AG04449 (cell line): ENCODE measurements around the gene SNX30.

ENCODE experiments used
- CTCF ChIA-PET: fragments of 350-600 bp; formaldehyde crosslinking; extraction: SDS; loops from one replicate; lab custom pipeline; 2021; ENCODE audit warnings: antibody characterized with exemption; lab: Yijun Ruan, JAX
- POLR2A ChIA-PET: fragments of 400-600, 350-600 bp; formaldehyde crosslinking; extraction: SDS; loops from one replicate; lab custom pipeline; 2020; ENCODE audit warnings: antibody characterized with exemption, inconsistent platforms; lab: Yijun Ruan, JAX
- DNase-seq: peaks from one replicate; pipeline ENCODE4 v3.0.0-alpha.2; 2010; ENCODE audit warnings: low read depth, low spot score
- H3K4me3 ChIP-seq: 2 replicates; pipeline ENCODE4 v1.5.1; 2011; ENCODE audit warnings: low read depth, mild to moderate bottlenecking, control low read depth, low read length
- CTCF ChIP-seq: IDR thresholded peaks from one replicate; pipeline ENCODE4 v1.5.1; 2011; ENCODE audit warnings: mild to moderate bottlenecking, moderate library complexity, low read length, control low read depth, inconsistent platforms; ENCODE audit not compliant: insufficient read depth; ENCODE audit errors: missing control alignments

SNX30 gene

GRCh38 chr9:112750016-112750763, at the start of gene SNX30:
TSS of gene SNX30 (plus strand) at chr9:112750760. CDS start at chr9:112751002, 242 bp downstream.
- peak; percentile 11 for TF ChIP-seq CTCF
- POLR2A ChIA-PET = interaction anchor here (1.0 kb wide), 2 partner anchors 14 to 33 kb away, joined by 3 read pairs; partner anchors contain the start of gene INIP
- DNase-seq = no peak
- CTCF ChIA-PET = interaction anchor here (0.8 to 1.4 kb wide), 6 partner anchors 12 to 371 kb away, joined by 3 to 4 read pairs (median 3); partner anchors contain the start of gene HSDL2
- H3K4me3 ChIP-seq = peak within 1 kb of the TSS; percentile 76

GRCh38 chr9:112703304-112703703, 47.3 kb upstream of the SNX30 start:
- ChIA-PET CTCF (interaction anchor here (0.9 to 1.5 kb wide), 4 partner anchors 8 to 590 kb away, joined by 3 to 6 read pairs (median 3); partner anchors contain the start of gene INIP), POLR2A (no interaction called here)
- no peak overlapping the region for H3K4me3 ChIP-seq
- no peak for DNase-seq
- no peak for TF ChIP-seq CTCF

- no peak for DNase-seq
- H3K4me3 ChIP-seq = no peak overlapping the region
- POLR2A ChIA-PET = no interaction called here
- CTCF ChIA-PET = interaction anchor here (0.6 to 5.2 kb wide), 22 partner anchors 9 to 946 kb away, joined by 3 to 52 read pairs (median 4); partner anchors contain the start of gene HSDL2
- peak; percentile 44 for TF ChIP-seq CTCF
Observed at GRCh38 chr9:112705768-112706427, 44.7 kb upstream of the SNX30 start.

GRCh38 chr9:112711050-112711689, 39.4 kb upstream of the SNX30 start:
- TF ChIP-seq CTCF = peak; percentile 57
- DNase-seq = no peak
- CTCF ChIA-PET = interaction anchor here (0.7 to 3.8 kb wide), 29 partner anchors 8 to 630 kb away, joined by 3 to 31 read pairs (median 4); no protein-coding TSS in a partner anchor
- no peak overlapping the region for H3K4me3 ChIP-seq
- POLR2A ChIA-PET = no interaction called here

GRCh38 chr9:112712678-112713077, 37.9 kb upstream of the SNX30 start:
- POLR2A ChIA-PET = no interaction called here
- H3K4me3 ChIP-seq = no peak overlapping the region
- CTCF ChIA-PET = interaction anchor here (0.5 to 3.8 kb wide), 17 partner anchors 8 to 626 kb away, joined by 3 to 31 read pairs (median 5); partner anchors contain the start of gene HSDL2
- no peak for TF ChIP-seq CTCF
- DNase-seq = no peak
